K562 (cell line): ENCODE results near the gene MUC22. TPM values are rescaled to one million over a fixed set of nuclear protein-coding genes. Genes with fewer than 3 reads are reported as not detected.

Experiments
- CEBPG ChIP-seq, 3 experiments: fragments of 200-800 bp in 1 of 3; sonication (Bioruptor generic) in 1 of 3; sonication (generic) in 1 of 3; formaldehyde crosslinking in 1 of 3; IDR thresholded peaks in 2 of 3; conservative IDR thresholded peaks in 1 of 3; 2 replicates each; pipeline versions ENCODE4 v1.6.1 to v1.8.0; 2016 to 2022; ENCODE audit warnings: missing compliant biosample characterization in 2 of 3, missing genetic modification characterization in 2 of 3, mild to moderate bottlenecking in 1 of 3, missing genetic modification reagents in 1 of 3
- CTBP1 ChIP-seq: fragments of 450-650 bp; IDR thresholded peaks from 2 replicates; pipeline ENCODE4 v1.6.1; 2016; ENCODE audit warnings: borderline replicate concordance
- HCFC1 ChIP-seq: IDR thresholded peaks from 2 replicates; pipeline ENCODE4 v1.6.1; 2012; ENCODE audit warnings: low read depth, low read length, improper control_type of control experiment
- MXI1 ChIP-seq: IDR thresholded peaks from 2 replicates; pipeline ENCODE4 v1.6.1; 2011; ENCODE audit warnings: low read depth, mild to moderate bottlenecking, improper control_type of control experiment, low read length
- NBN ChIP-seq: fragments of 450-650 bp; IDR thresholded peaks from 2 replicates; pipeline ENCODE4 v1.6.1; 2016; ENCODE audit warnings: low read depth, mild to moderate bottlenecking
- NCOA1 ChIP-seq: fragments of 450-650 bp; IDR thresholded peaks from 2 replicates; pipeline ENCODE4 v1.6.1; 2016; ENCODE audit warnings: low read depth
- polyA plus RNA-seq, 8 experiments: library from polyadenylated mRNA; depleted of rRNA in 4 of 8; stranded (reverse) in 5 of 8; unstranded in 3 of 8; fragments of >200 nt; fragmentation: Nextera tagmentation in 2 of 8; fragmentation: Illumina TruSeq in 1 of 8; extraction: Ambion mirVana in 2 of 8; extraction: Trizol in 1 of 8; gene quantifications; 2 replicates each; pipeline versions ENCODE4 v1.2.1 to v1.2.3, GENCODE V29; 2011 to 2014; ENCODE audit warnings: inconsistent platforms in 1 of 8, missing spikeins in 1 of 8
- total RNA-seq, 7 experiments: library from RNA; depleted of rRNA in 6 of 7; stranded (reverse); fragments of >200 nt in 6 of 7; fragmentation: Illumina TruSeq in 2 of 7; extraction: Trizol in 2 of 7; gene quantifications; 2 replicates each; pipeline versions ENCODE4 v1.2.1 to v1.2.3, GENCODE V29; 2011 to 2021; ENCODE audit warnings: low replicate concordance in 1 of 7
- TF ChIP-seq, protein P1 (sequence below), 2 experiments: fragments of 450-650 bp; formaldehyde crosslinking in 1 of 2; IDR thresholded peaks; 2 replicates each; pipeline versions ENCODE4 v1.4.0 to v1.6.1; 2014 to 2020; ENCODE audit warnings: mild to moderate bottlenecking in 2 of 2, borderline replicate concordance in 1 of 2, low read depth in 1 of 2
- TF ChIP-seq, protein P2 (sequence below): fragments of 250-450 bp; sonication (Bioruptor Pico); IDR thresholded peaks from 2 replicates; pipeline ENCODE4 v1.4.0; 2020; ENCODE audit warnings: borderline replicate concordance
- TF ChIP-seq, protein P3 (sequence below): sonication (generic); formaldehyde crosslinking; IDR thresholded peaks from 2 replicates; pipeline ENCODE4 v1.8.1; 2022; ENCODE audit warnings: missing genetic modification reagents
- TF ChIP-seq, protein P4 (sequence below): sonication (generic); formaldehyde crosslinking; IDR thresholded peaks from 2 replicates; pipeline ENCODE4 v1.8.1; 2023; ENCODE audit warnings: mild to moderate bottlenecking, missing genetic modification reagents
- TF ChIP-seq, protein P5 (sequence below): sonication (generic); formaldehyde crosslinking; IDR thresholded peaks from 2 replicates; pipeline ENCODE4 v1.8.0; 2023; ENCODE audit warnings: mild to moderate bottlenecking, missing genetic modification reagents

The MUC22 gene
- total and polyA plus RNA-seq, 9 of the 15 experiments (the other 6 are each of a cell fraction or from before 2014, with no cell fraction given), result 0.01 to 0.03 TPM; not detected in 7

DNA sequence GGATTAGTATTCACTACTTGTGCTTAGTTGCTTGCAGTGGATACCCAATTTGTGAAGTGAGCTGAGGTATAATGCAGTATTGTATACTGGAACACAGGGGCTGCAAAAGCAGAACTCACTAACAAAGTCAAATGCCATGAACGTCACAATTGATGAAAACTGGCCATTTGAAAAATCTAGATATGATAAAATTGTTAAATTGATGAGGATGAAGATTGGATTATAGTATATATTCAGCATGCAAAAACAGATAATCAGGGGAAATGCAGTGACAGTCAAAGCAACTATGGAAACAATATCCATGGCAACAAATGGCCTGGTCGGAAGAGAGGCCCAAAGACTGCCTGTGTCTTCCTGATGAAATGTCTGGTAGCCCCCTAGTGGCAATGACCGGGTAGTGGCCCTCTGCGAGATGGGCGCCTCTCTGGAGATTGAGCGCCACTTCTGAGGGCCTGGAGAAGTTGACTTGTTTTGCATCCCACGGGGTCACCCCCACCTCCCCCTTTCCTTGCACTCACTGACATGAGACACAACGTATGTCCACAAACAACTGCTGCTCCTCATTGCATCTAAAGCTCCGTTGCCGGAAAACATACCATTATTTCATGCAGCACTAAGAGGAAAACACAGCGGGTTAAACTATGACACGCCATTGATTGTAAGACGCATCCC is 58.5 kb downstream of the MUC22 start (continued):
- TF ChIP-seq, protein P1, sequence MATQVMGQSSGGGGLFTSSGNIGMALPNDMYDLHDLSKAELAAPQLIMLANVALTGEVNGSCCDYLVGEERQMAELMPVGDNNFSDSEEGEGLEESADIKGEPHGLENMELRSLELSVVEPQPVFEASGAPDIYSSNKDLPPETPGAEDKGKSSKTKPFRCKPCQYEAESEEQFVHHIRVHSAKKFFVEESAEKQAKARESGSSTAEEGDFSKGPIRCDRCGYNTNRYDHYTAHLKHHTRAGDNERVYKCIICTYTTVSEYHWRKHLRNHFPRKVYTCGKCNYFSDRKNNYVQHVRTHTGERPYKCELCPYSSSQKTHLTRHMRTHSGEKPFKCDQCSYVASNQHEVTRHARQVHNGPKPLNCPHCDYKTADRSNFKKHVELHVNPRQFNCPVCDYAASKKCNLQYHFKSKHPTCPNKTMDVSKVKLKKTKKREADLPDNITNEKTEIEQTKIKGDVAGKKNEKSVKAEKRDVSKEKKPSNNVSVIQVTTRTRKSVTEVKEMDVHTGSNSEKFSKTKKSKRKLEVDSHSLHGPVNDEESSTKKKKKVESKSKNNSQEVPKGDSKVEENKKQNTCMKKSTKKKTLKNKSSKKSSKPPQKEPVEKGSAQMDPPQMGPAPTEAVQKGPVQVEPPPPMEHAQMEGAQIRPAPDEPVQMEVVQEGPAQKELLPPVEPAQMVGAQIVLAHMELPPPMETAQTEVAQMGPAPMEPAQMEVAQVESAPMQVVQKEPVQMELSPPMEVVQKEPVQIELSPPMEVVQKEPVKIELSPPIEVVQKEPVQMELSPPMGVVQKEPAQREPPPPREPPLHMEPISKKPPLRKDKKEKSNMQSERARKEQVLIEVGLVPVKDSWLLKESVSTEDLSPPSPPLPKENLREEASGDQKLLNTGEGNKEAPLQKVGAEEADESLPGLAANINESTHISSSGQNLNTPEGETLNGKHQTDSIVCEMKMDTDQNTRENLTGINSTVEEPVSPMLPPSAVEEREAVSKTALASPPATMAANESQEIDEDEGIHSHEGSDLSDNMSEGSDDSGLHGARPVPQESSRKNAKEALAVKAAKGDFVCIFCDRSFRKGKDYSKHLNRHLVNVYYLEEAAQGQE (IDR thresholded peaks at IDR 0.05; ENCODE audit: borderline replicate concordance), result peak; percentile 60; the same call in 1 of the 2 replicates
- TF ChIP-seq, protein P1 (CRISPR knock-in tag; IDR thresholded peaks at IDR 0.05; ENCODE audit: low read depth), result no peak
- no peak for TF ChIP-seq CEBPG (CRISPR knock-in tag; IDR thresholded peaks at IDR 0.05)
- no peak for TF ChIP-seq CEBPG (tag; conservative IDR thresholded peaks at IDR 0.05 in 1 of 2, IDR thresholded peaks at IDR 0.05 in 1 of 2)
- TF ChIP-seq, protein P2, sequence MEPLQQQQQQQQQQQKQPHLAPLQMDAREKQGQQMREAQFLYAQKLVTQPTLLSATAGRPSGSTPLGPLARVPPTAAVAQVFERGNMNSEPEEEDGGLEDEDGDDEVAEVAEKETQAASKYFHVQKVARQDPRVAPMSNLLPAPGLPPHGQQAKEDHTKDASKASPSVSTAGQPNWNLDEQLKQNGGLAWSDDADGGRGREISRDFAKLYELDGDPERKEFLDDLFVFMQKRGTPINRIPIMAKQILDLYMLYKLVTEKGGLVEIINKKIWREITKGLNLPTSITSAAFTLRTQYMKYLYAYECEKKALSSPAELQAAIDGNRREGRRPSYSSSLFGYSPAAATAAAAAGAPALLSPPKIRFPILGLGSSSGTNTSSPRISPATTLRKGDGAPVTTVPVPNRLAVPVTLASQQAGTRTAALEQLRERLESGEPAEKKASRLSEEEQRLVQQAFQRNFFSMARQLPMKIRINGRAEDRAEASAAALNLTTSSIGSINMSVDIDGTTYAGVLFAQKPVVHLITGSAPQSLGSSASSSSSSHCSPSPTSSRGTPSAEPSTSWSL, result no peak
- no peak for TF ChIP-seq NBN
- TF ChIP-seq, protein P3, sequence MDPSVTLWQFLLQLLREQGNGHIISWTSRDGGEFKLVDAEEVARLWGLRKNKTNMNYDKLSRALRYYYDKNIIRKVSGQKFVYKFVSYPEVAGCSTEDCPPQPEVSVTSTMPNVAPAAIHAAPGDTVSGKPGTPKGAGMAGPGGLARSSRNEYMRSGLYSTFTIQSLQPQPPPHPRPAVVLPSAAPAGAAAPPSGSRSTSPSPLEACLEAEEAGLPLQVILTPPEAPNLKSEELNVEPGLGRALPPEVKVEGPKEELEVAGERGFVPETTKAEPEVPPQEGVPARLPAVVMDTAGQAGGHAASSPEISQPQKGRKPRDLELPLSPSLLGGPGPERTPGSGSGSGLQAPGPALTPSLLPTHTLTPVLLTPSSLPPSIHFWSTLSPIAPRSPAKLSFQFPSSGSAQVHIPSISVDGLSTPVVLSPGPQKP (CRISPR knock-in tag), result no peak
- TF ChIP-seq, protein P4, sequence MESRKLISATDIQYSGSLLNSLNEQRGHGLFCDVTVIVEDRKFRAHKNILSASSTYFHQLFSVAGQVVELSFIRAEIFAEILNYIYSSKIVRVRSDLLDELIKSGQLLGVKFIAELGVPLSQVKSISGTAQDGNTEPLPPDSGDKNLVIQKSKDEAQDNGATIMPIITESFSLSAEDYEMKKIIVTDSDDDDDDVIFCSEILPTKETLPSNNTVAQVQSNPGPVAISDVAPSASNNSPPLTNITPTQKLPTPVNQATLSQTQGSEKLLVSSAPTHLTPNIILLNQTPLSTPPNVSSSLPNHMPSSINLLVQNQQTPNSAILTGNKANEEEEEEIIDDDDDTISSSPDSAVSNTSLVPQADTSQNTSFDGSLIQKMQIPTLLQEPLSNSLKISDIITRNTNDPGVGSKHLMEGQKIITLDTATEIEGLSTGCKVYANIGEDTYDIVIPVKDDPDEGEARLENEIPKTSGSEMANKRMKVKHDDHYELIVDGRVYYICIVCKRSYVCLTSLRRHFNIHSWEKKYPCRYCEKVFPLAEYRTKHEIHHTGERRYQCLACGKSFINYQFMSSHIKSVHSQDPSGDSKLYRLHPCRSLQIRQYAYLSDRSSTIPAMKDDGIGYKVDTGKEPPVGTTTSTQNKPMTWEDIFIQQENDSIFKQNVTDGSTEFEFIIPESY (CRISPR knock-in tag), result peak; percentile 82
- TF ChIP-seq NCOA1, result no peak
- no peak for TF ChIP-seq HCFC1
- TF ChIP-seq CTBP1, result 0 out of 2 replicates have a peak, but pooled peaks have one; percentile 36
- peak; percentile 88 for TF ChIP-seq MXI1
- TF ChIP-seq, protein P5, sequence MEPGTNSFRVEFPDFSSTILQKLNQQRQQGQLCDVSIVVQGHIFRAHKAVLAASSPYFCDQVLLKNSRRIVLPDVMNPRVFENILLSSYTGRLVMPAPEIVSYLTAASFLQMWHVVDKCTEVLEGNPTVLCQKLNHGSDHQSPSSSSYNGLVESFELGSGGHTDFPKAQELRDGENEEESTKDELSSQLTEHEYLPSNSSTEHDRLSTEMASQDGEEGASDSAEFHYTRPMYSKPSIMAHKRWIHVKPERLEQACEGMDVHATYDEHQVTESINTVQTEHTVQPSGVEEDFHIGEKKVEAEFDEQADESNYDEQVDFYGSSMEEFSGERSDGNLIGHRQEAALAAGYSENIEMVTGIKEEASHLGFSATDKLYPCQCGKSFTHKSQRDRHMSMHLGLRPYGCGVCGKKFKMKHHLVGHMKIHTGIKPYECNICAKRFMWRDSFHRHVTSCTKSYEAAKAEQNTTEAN (CRISPR knock-in tag), result 0 out of 2 replicates have a peak, but pooled peaks have one; percentile 71
